ENCODE data around the gene MBTPS1.

- TF ChIP-seq RFX5 (IDR thresholded peaks at IDR 0.05) (no peak), RAD21 (conservative IDR thresholded peaks at IDR 0.05 in 1 of 2, IDR thresholded peaks at IDR 0.05 in 1 of 2) (no peak), CBX2 (IDR thresholded peaks at IDR 0.05; ENCODE audit: borderline replicate concordance, low read depth) (no peak)
- TF ChIP-seq, protein P1, sequence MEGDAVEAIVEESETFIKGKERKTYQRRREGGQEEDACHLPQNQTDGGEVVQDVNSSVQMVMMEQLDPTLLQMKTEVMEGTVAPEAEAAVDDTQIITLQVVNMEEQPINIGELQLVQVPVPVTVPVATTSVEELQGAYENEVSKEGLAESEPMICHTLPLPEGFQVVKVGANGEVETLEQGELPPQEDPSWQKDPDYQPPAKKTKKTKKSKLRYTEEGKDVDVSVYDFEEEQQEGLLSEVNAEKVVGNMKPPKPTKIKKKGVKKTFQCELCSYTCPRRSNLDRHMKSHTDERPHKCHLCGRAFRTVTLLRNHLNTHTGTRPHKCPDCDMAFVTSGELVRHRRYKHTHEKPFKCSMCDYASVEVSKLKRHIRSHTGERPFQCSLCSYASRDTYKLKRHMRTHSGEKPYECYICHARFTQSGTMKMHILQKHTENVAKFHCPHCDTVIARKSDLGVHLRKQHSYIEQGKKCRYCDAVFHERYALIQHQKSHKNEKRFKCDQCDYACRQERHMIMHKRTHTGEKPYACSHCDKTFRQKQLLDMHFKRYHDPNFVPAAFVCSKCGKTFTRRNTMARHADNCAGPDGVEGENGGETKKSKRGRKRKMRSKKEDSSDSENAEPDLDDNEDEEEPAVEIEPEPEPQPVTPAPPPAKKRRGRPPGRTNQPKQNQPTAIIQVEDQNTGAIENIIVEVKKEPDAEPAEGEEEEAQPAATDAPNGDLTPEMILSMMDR (IDR thresholded peaks at IDR 0.05) = no peak
These were observed 22.9 kb downstream of the MBTPS1 start for GRCh38 chr16:84093879-84094270.
